ES-I3 (cell line): ENCODE measurements around the gene NABP1.

Source experiments
- H3K36me3 ChIP-seq: 2 replicates; pipeline ENCODE4 v1.6.1; 2013; ENCODE audit warnings: mild to moderate bottlenecking, low read length, control low read depth, moderate library complexity; ENCODE audit not compliant: insufficient read depth
- H3K4me1 ChIP-seq: 2 replicates; pipeline ENCODE4 v1.6.1; 2013; ENCODE audit warnings: mild to moderate bottlenecking, control low read depth, low read length; ENCODE audit not compliant: insufficient read depth
- H3K9ac ChIP-seq: 2 replicates; pipeline ENCODE4 v1.6.1; 2013; ENCODE audit warnings: low read depth, mild to moderate bottlenecking, low read length, moderate library complexity
- H3K9me3 ChIP-seq: 2 replicates; pipeline ENCODE4 v1.6.1; 2013; ENCODE audit warnings: mild to moderate bottlenecking, low read length, moderate library complexity; ENCODE audit not compliant: control insufficient read depth, insufficient read depth

NABP1 gene

GRCh38 chr2:191686066-191686465 is 8.1 kb downstream of the NABP1 start:
- peaks cover 16% of the 10 kb centered on the region for H3K4me1 ChIP-seq
- no peaks in the 10 kb centered on the region for H3K9me3 ChIP-seq
- no peak overlapping the region for H3K9ac ChIP-seq
- H3K36me3 ChIP-seq, result peaks cover 7% of the 10 kb centered on the region

GRCh38 chr2:191686729-191687128 is 8.8 kb downstream of the NABP1 start:
- no peak overlapping the region for H3K9ac ChIP-seq
- H3K36me3 ChIP-seq, result peaks cover 7% of the 10 kb centered on the region
- no peaks in the 10 kb centered on the region for H3K9me3 ChIP-seq
- peaks cover 17% of the 10 kb centered on the region for H3K4me1 ChIP-seq

DNA sequence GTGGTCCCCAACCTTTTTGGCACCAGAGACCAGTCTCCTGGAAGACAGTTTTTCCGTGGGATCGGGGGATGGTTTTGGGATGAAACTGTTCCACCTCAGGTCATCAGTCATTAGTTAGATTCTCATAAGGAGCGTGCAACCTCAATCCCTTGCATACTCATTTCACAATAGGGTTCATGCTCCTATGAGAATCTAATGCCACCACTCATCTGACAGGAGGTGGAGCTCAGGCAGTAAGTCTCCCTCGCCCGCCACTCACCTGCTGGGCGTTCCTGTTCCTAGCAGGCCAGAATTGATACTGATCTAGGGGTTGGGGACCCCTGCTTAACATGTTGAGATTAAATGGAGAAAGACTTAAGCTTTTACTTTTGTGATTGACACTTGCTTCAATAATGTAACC is 9.9 kb downstream of the NABP1 start:
- Histone ChIP-seq H3K4me1 (peaks cover 20% of the 10 kb centered on the region), H3K36me3 (no peaks in the 10 kb centered on the region; the same call in 1 of the 2 replicates), H3K9me3 (no peaks in the 10 kb centered on the region), H3K9ac (no peak overlapping the region)

DNA sequence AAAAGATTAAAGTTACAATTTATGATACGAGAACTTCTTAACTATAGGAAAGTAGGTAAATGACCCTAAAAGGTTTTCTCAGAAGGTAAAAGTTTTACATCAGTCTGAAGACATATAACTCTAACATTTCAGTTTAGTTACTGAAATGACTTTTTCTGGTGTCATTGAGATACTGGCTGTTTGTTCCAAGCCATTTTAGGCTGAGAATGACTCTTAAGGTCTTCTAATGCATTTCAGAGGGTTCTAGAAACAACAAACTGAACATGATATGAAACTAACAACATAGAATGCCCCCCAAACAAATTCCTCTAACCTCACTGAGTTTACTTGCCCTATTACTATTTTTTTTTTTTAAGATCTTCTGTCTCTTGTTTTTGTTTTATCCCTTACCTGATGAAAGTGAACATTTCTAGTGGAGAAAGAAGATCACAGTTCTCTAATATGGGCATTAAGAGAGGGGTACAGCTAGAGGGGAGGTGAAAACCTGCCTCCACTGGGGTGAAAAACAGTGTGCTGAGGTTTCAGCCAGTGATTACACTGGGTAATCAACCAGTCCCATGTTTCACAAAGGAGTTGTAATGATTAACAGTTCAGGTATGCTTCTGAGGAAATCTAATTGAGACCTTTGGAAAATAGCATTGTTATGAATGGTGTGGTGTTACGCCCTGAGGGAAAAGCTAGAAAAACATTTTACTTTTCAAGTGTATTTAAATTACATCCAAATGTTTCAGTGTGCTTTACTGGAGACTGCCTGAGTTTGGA is 11.2 kb downstream of the NABP1 start:
- no peak overlapping the region for H3K9ac ChIP-seq
- H3K9me3 ChIP-seq, result no peaks in the 10 kb centered on the region
- H3K4me1 ChIP-seq, result peaks cover 20% of the 10 kb centered on the region
- no peaks in the 10 kb centered on the region; the same call in 1 of the 2 replicates for H3K36me3 ChIP-seq

DNA sequence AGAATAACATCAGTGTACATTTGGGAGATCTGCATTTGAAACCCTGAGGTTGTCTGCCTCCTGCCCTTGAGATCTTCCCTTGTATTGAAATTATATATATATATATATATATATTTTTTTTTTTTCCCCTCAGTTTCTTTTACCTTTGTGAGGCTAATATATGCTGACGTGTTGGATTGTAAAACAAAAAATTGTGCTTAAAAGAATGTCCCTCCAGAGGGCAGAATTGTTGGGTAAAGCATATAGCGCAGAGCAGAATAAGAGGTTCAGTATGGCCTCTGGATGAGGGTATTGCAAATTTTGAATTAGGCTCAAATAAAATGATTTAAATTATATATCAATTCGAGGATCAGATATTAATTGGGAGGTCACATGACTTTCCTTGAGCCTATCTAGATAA is 12.4 kb downstream of the NABP1 start:
- Histone ChIP-seq H3K9me3 (no peaks in the 10 kb centered on the region), H3K9ac (no peak overlapping the region), H3K36me3 (no peaks in the 10 kb centered on the region; the same call in 1 of the 2 replicates), H3K4me1 (peaks cover 20% of the 10 kb centered on the region)

DNA sequence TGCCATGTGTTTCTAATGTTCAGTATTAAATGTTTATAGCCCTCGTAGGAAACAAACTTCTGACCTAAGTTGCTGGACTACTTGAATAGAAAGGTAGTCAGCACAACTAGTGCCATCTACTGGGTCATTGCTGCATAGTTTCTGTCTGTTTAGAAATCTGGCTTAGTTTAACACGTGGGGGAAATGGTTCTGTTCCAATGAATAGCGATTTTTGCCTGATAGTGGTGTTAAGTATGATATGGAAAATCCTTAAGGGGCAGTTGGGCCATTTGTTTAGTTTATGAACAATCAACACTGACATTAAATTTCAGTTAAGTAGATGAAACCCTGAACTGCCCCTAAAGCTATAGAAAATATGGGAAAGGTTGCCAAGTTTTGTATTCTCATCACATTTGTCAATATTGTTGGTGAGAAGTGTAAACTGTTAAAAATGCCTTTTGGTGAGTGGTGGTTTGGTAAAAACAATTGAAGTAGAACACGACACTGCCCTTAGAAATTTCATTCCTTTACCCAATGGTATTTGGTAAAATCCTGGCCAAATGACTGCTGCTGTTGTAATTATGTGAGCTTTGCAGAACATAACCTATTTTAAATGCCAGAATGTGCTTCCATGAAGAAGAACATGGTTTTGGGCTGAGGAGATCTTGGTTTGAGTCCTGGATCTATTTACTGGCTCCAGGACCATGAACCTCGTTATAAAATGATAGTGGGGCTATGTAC is 13.2 kb downstream of the NABP1 start:
- Histone ChIP-seq H3K9me3 (no peaks in the 10 kb centered on the region), H3K9ac (no peak overlapping the region), H3K36me3 (peaks cover 2% of the 10 kb centered on the region; the same call in 1 of the 2 replicates), H3K4me1 (peaks cover 20% of the 10 kb centered on the region)

DNA sequence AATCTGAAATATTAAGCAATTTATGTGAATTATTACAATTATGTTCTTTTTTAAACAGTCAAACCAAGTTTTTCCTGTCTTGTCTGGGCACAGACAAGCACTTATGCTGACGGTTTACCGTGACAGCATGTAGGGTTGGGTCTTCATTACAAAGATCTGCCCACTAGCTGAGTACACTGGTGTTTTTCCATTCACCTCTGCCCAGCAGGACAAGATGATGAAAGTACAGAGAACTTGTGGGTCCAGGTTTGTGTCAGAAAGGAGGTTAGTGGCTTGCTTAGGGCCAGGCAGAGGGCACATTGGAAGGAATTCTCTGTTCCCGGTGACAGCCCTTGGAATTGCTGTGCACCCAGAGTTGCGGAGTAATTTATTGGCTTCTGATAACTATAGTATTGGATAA is 14.0 kb downstream of the NABP1 start:
- Histone ChIP-seq H3K9me3 (no peaks in the 10 kb centered on the region), H3K4me1 (peaks cover 20% of the 10 kb centered on the region), H3K9ac (no peak overlapping the region), H3K36me3 (peaks cover 3% of the 10 kb centered on the region; the same call in 1 of the 2 replicates)

DNA sequence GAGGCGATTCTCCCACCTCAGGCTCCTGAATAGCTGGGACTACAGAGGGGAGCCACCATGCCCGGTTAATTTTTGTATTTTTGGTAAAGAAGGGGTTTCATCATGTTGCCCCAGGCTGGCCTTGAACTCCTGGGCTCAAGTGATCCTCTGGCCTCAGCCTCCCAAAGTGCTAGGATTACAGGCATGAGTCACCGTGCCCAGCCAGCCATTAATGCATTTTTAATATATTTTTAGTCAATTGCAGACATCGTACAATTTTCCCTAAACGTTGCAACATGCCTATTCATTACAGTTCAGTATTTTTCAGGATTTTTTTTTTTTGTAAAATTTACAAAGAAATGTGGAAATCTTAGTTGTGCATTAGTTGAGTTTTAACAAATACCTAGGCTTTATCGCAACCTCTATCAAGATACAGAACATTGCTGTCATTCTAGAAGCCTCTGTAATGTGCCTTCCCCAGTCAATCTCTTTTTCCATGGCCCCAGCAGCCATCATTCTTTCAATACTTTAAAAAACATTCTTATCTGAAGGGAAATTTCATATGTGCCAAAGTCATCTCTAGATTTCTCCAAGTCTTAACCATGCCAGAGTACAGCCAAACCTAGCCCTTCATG is 14.7 kb downstream of the NABP1 start:
- Histone ChIP-seq H3K9me3 (no peaks in the 10 kb centered on the region), H3K9ac (no peak overlapping the region), H3K36me3 (peaks cover 3% of the 10 kb centered on the region; the same call in 1 of the 2 replicates), H3K4me1 (peaks cover 20% of the 10 kb centered on the region)

- Histone ChIP-seq H3K36me3 (peaks cover 3% of the 10 kb centered on the region; the same call in 1 of the 2 replicates), H3K9me3 (no peaks in the 10 kb centered on the region), H3K9ac (no peak overlapping the region), H3K4me1 (peaks cover 20% of the 10 kb centered on the region)
Measured at GRCh38 chr2:191693166-191693565, 15.2 kb downstream of the NABP1 start.

- Histone ChIP-seq H3K9me3 (no peaks in the 10 kb centered on the region), H3K9ac (no peak overlapping the region), H3K4me1 (peaks cover 20% of the 10 kb centered on the region), H3K36me3 (peaks cover 3% of the 10 kb centered on the region; the same call in 1 of the 2 replicates)
Measured at GRCh38 chr2:191693778-191694177, 15.8 kb downstream of the NABP1 start.

DNA sequence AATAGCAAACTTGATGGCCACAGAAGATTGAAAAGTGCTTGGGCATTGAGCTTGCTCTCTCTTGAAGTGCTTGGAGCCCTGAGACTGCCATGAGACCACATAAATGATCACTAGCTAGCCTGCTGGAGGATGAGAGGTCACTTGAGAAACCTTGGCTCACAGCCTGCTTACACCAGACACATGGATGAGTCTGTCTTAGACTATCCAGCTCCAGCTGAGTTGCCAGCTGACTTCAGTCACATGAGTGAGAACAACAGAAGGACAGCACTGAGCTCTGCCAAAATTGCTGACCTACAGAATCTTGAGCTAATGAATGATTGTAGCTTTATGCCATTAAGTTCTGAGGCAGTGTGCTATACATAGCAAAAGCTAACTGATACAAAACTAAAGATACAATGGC is 18.1 kb downstream of the NABP1 start:
- Histone ChIP-seq H3K9me3 (no peaks in the 10 kb centered on the region), H3K9ac (no peak overlapping the region), H3K36me3 (peaks cover 3% of the 10 kb centered on the region; the same call in 1 of the 2 replicates), H3K4me1 (0 out of 2 replicates have a peak, but pooled peaks cover 4% of the 10 kb centered on the region)

GRCh38 chr2:191696966-191697365 is 19.0 kb downstream of the NABP1 start:
- peaks cover 3% of the 10 kb centered on the region; the same call in 1 of the 2 replicates for H3K36me3 ChIP-seq
- H3K9me3 ChIP-seq, result no peaks in the 10 kb centered on the region
- H3K4me1 ChIP-seq, result 0 out of 2 replicates have a peak, but pooled peaks cover under 1% of the 10 kb centered on the region
- no peak overlapping the region for H3K9ac ChIP-seq

DNA sequence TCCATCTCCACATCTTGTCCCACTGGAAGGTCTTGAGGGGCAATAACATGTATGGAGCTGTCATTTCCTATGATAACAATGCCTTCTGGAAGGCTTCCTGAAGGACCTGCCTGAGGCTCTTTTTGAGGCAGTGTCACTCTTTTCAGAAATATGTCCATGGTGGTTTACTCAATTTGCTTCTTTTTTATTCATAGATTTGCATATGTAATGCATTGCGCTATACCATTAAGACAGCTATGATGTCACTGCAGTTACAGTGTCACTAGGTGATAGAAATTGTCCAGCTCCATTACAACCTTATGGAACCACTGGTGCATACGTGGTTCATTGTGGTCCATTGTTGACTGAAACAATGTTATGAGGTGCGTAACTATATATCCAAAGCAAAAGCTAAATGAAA is 19.9 kb downstream of the NABP1 start:
- no peaks in the 10 kb centered on the region for H3K9me3 ChIP-seq
- H3K9ac ChIP-seq, result no peak overlapping the region
- no peaks in the 10 kb centered on the region for H3K4me1 ChIP-seq
- peaks cover 3% of the 10 kb centered on the region; the same call in 1 of the 2 replicates for H3K36me3 ChIP-seq

DNA sequence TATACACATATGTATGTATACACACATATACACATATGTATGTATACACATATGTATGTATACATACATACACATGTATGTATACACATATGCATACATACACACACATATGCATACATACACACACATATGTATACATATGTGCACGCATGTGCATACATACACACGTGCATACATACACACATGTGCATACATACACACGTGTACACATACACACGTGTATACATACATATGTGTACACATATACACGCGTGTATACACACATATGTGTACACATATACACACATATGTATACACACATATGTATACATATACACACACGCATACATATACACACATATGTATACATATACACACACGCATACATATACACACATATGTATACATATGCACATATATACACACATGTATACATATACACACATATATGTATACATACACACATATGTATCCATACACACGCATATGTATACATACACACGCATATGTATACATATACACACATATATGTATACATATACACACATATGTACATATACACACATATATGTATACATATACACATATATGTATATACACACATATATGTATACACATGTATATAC is 21.5 kb downstream of the NABP1 start:
- Histone ChIP-seq H3K4me1 (no peaks in the 10 kb centered on the region), H3K9me3 (no peaks in the 10 kb centered on the region), H3K36me3 (peaks cover 3% of the 10 kb centered on the region; the same call in 1 of the 2 replicates), H3K9ac (no peak overlapping the region)
